ENCODE results near the gene HCFC1.

GRCh38 chrX:154000051-154000450 lies 28.4 kb upstream of the HCFC1 start:
- no peak for TF ChIP-seq E2F6 (IDR thresholded peaks at IDR 0.05; ENCODE audit: borderline replicate concordance, low read depth)
- TF ChIP-seq, protein P1, sequence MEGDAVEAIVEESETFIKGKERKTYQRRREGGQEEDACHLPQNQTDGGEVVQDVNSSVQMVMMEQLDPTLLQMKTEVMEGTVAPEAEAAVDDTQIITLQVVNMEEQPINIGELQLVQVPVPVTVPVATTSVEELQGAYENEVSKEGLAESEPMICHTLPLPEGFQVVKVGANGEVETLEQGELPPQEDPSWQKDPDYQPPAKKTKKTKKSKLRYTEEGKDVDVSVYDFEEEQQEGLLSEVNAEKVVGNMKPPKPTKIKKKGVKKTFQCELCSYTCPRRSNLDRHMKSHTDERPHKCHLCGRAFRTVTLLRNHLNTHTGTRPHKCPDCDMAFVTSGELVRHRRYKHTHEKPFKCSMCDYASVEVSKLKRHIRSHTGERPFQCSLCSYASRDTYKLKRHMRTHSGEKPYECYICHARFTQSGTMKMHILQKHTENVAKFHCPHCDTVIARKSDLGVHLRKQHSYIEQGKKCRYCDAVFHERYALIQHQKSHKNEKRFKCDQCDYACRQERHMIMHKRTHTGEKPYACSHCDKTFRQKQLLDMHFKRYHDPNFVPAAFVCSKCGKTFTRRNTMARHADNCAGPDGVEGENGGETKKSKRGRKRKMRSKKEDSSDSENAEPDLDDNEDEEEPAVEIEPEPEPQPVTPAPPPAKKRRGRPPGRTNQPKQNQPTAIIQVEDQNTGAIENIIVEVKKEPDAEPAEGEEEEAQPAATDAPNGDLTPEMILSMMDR (IDR thresholded peaks at IDR 0.05): no peak
- TF ChIP-seq MAX (IDR thresholded peaks at IDR 0.05): no peak
- TF ChIP-seq USF2 (IDR thresholded peaks at IDR 0.05): no peak
- TF ChIP-seq REST (IDR thresholded peaks at IDR 0.05): no peak
- no peak for TF ChIP-seq MAFK (IDR thresholded peaks at IDR 0.05; ENCODE audit: partially characterized antibody)
- no peak for TF ChIP-seq SREBF2 (IDR thresholded peaks at IDR 0.05)
- no peak for TF ChIP-seq POLR2A (IDR thresholded peaks at IDR 0.05; ENCODE audit: low read length)
- no peak for TF ChIP-seq EP300 (IDR thresholded peaks at IDR 0.05)
- no peak for TF ChIP-seq CEBPB (IDR thresholded peaks at IDR 0.05)
- no peak for TF ChIP-seq BCL3 (IDR thresholded peaks at IDR 0.05)
- TF ChIP-seq JUNB (IDR thresholded peaks at IDR 0.05): no peak

All from A549 (cell line).